ENCODE data around the gene PPP1R3A. TPM values are rescaled to one million over a fixed set of nuclear protein-coding genes. Genes with fewer than 3 reads are reported as not detected.

PPP1R3A gene
- total RNA-seq, 1 experiment from 2014 or later = not detected

GRCh38 chr7:113904521-113904920 is 14.3 kb downstream of the PPP1R3A start:
- H3K4me1 ChIP-seq = no peaks in the 10 kb centered on the region
- POLR2A ChIA-PET = no interaction called here
- CTCF ChIA-PET = no interaction called here
- Mint-ChIP-seq H3K27ac (ENCODE audit: unreplicated experiment) (no peak overlapping the region), H3K9me3 (ENCODE audit: unreplicated experiment) (no peaks in the 10 kb centered on the region), H3K4me1 (ENCODE audit: low read depth, unreplicated experiment) (no peaks in the 10 kb centered on the region), H3K27me3 (ENCODE audit: insufficient read depth, unreplicated experiment) (no peaks in the 10 kb centered on the region), H3K4me3 (ENCODE audit: unreplicated experiment) (no peak overlapping the region), H3K36me3 (ENCODE audit: insufficient read depth, unreplicated experiment) (no peaks in the 10 kb centered on the region)
- no peak overlapping the region for H3K4me3 ChIP-seq (ENCODE audit: low read depth, low read length)
- no peaks in the 10 kb centered on the region for H3K36me3 ChIP-seq (ENCODE audit: control insufficient read depth, insufficient read depth, low read length)
- intact Hi-C loops (cut with micrococcal nuclease; ENCODE audit: unreplicated experiment) = no loop called here
- no peaks in the 10 kb centered on the region for H3K27me3 ChIP-seq (replicated peaks; ENCODE audit: control insufficient read depth, insufficient read depth, low read length)
- no TSS peak for BruUV-seq (replicated peaks)
- TF ChIP-seq, protein P1, sequence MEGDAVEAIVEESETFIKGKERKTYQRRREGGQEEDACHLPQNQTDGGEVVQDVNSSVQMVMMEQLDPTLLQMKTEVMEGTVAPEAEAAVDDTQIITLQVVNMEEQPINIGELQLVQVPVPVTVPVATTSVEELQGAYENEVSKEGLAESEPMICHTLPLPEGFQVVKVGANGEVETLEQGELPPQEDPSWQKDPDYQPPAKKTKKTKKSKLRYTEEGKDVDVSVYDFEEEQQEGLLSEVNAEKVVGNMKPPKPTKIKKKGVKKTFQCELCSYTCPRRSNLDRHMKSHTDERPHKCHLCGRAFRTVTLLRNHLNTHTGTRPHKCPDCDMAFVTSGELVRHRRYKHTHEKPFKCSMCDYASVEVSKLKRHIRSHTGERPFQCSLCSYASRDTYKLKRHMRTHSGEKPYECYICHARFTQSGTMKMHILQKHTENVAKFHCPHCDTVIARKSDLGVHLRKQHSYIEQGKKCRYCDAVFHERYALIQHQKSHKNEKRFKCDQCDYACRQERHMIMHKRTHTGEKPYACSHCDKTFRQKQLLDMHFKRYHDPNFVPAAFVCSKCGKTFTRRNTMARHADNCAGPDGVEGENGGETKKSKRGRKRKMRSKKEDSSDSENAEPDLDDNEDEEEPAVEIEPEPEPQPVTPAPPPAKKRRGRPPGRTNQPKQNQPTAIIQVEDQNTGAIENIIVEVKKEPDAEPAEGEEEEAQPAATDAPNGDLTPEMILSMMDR (IDR thresholded peaks at IDR 0.05; ENCODE audit: insufficient read depth in 1 of 2, low read depth in 1 of 2, low read length in 1 of 2, severe bottlenecking in 1 of 2, unreplicated experiment in 1 of 2) = no peak
- H3K9me3 ChIP-seq = no peaks in the 10 kb centered on the region
- DNase-seq = no peak

GRCh38 chr7:113892818-113893217 is 26.0 kb downstream of the PPP1R3A start:
- H3K27me3 Mint-ChIP-seq (ENCODE audit: insufficient read depth, unreplicated experiment) = no peaks in the 10 kb centered on the region
- H3K27ac Mint-ChIP-seq (ENCODE audit: unreplicated experiment) = no peak overlapping the region
- no peaks in the 10 kb centered on the region for H3K9me3 ChIP-seq
- no peaks in the 10 kb centered on the region for H3K27me3 ChIP-seq (replicated peaks; ENCODE audit: control insufficient read depth, insufficient read depth, low read length)
- no peak for DNase-seq
- no peaks in the 10 kb centered on the region for H3K36me3 Mint-ChIP-seq (ENCODE audit: insufficient read depth, unreplicated experiment)
- ChIA-PET POLR2A (no interaction called here), CTCF (no interaction called here)
- no peak overlapping the region for H3K4me3 ChIP-seq (ENCODE audit: low read depth, low read length)
- BruUV-seq (replicated peaks) = no TSS peak
- no peaks in the 10 kb centered on the region for H3K9me3 Mint-ChIP-seq (ENCODE audit: unreplicated experiment)
- H3K4me1 ChIP-seq = no peaks in the 10 kb centered on the region
- TF ChIP-seq, protein P1 (IDR thresholded peaks at IDR 0.05; ENCODE audit: insufficient read depth in 1 of 2, low read depth in 1 of 2, low read length in 1 of 2, severe bottlenecking in 1 of 2, unreplicated experiment in 1 of 2) = no peak
- H3K4me1 Mint-ChIP-seq (ENCODE audit: low read depth, unreplicated experiment) = no peaks in the 10 kb centered on the region
- H3K36me3 ChIP-seq (ENCODE audit: control insufficient read depth, insufficient read depth, low read length) = no peaks in the 10 kb centered on the region
- H3K4me3 Mint-ChIP-seq (ENCODE audit: unreplicated experiment) = no peak overlapping the region
- intact Hi-C loops (cut with micrococcal nuclease; ENCODE audit: unreplicated experiment) = no loop called here

DNA sequence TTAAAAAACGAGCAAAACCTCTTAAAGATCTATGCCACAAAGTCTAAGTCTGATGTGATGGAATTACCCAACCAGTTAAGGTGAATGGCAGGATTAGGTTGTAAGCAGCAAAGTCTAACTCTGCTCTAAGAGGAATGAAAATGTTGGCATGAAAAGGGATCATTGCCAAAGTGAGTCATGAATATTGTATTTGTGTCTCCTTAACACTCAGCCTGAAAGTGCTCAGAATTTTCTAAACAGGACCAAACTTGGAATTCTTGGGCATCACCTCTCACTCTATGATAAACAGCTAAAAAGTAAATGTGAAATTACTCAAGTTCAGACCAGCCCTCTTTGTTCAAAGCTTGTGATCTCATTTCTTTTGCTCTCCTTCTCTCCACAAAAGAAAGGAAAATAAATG is 27.0 kb downstream of the PPP1R3A start:
- no TSS peak for BruUV-seq (replicated peaks)
- CTCF ChIA-PET = no interaction called here

More for the DNA sequence above, 27.0 kb downstream of the PPP1R3A start:
- Histone ChIP-seq H3K27me3 (replicated peaks; ENCODE audit: control insufficient read depth, insufficient read depth, low read length) (no peaks in the 10 kb centered on the region), H3K4me1 (no peaks in the 10 kb centered on the region), H3K36me3 (ENCODE audit: control insufficient read depth, insufficient read depth, low read length) (no peaks in the 10 kb centered on the region), H3K4me3 (ENCODE audit: low read depth, low read length) (no peak overlapping the region), H3K9me3 (no peaks in the 10 kb centered on the region)
- intact Hi-C loops (cut with micrococcal nuclease; ENCODE audit: unreplicated experiment) = no loop called here
- no peaks in the 10 kb centered on the region for H3K27me3 Mint-ChIP-seq (ENCODE audit: insufficient read depth, unreplicated experiment)
- no peaks in the 10 kb centered on the region for H3K9me3 Mint-ChIP-seq (ENCODE audit: unreplicated experiment)
- no peaks in the 10 kb centered on the region for H3K4me1 Mint-ChIP-seq (ENCODE audit: low read depth, unreplicated experiment)
- no peak for DNase-seq
- H3K36me3 Mint-ChIP-seq (ENCODE audit: insufficient read depth, unreplicated experiment) = no peaks in the 10 kb centered on the region
- TF ChIP-seq, protein P1 (IDR thresholded peaks at IDR 0.05; ENCODE audit: insufficient read depth in 1 of 2, low read depth in 1 of 2, low read length in 1 of 2, severe bottlenecking in 1 of 2, unreplicated experiment in 1 of 2) = no peak
- no peak overlapping the region for H3K4me3 Mint-ChIP-seq (ENCODE audit: unreplicated experiment)
- no peak overlapping the region for H3K27ac Mint-ChIP-seq (ENCODE audit: unreplicated experiment)
- POLR2A ChIA-PET = no interaction called here
